A549 (cell line): ENCODE results near the gene ATP1B1.

Source experiments
- CHD2 ChIP-seq: fragments of 150-350 bp; IDR thresholded peaks from 2 replicates; pipeline ENCODE4 v1.6.1; 2014; ENCODE audit warnings: low read length; ENCODE audit not compliant: partially characterized antibody
- KDM1A ChIP-seq: fragments of 200-600 bp; sonication (generic); IDR thresholded peaks from 2 replicates; pipeline ENCODE4 v1.6.1; 2016; ENCODE audit warnings: low read depth, mild to moderate bottlenecking
- TF ChIP-seq, protein P1 (sequence below): fragments of >200 bp; sonication (Bioruptor Twin); formaldehyde crosslinking; IDR thresholded peaks from 3 replicates; pipeline ENCODE4 v1.5.1; 2016

DNA sequence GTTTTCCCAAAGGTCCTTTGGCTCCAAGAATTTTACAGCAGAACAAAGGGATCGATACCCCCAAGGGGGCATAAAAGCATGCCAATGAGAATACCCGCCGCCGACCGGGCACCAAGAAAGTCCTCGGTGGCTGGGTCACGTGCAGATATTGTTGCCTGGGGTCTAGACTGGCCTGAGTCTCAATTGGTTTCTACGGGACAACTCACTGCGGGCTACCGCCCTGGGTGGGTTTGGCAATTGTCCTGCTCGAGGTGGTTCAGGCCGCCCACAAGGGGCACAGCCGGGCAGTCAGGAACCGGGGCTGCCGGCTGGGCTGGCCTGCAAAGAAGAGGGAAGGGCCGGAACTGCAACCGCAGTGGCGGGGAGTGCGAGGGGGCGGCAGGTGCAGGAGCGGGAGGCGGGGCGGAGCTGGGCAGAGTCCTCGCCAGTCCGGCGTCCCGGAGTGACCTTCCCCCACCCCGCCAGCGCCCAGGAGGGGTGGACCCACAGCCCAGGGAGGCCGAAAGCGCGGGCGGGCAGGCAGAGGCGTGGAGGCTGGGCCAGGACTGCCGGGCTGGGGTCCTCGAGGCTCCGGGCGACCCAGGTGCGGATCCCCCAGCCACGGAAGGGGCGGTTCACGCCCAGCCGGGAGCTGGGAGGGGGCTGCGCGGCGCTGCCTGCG lies 926 bp upstream of the ATP1B1 start:
- TF ChIP-seq, protein P1, sequence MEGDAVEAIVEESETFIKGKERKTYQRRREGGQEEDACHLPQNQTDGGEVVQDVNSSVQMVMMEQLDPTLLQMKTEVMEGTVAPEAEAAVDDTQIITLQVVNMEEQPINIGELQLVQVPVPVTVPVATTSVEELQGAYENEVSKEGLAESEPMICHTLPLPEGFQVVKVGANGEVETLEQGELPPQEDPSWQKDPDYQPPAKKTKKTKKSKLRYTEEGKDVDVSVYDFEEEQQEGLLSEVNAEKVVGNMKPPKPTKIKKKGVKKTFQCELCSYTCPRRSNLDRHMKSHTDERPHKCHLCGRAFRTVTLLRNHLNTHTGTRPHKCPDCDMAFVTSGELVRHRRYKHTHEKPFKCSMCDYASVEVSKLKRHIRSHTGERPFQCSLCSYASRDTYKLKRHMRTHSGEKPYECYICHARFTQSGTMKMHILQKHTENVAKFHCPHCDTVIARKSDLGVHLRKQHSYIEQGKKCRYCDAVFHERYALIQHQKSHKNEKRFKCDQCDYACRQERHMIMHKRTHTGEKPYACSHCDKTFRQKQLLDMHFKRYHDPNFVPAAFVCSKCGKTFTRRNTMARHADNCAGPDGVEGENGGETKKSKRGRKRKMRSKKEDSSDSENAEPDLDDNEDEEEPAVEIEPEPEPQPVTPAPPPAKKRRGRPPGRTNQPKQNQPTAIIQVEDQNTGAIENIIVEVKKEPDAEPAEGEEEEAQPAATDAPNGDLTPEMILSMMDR: no peak
- TF ChIP-seq KDM1A (no peak), CHD2 (no peak)
